ENCODE measurements around the gene ALDH3B2. TPM values are rescaled to one million over a fixed set of nuclear protein-coding genes. Genes with fewer than 3 reads are reported as not detected.

The ALDH3B2 gene
- total and polyA plus RNA-seq, 2 experiments from 2014 or later: not detected

DNA sequence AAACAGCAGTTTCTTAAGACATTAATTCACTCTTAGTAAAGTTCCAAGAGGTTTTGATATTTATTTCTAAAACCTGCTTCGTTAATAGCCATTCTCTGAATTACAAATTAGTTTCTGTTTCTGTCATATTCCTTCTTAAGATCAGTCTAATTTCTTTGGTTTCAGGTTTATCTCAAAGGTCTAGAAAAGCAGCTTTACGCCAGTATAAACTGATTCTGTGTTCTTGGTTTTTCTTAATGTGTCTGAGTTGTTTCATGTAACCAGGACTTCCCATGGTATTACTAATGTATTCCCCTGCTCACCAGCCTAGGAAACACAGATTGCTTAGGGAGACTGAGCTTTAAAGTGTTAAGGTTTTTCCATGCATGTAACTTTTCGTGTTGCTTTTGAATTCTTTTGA, 17.1 kb downstream of the ALDH3B2 start:
- TF ChIP-seq JUNB (IDR thresholded peaks at IDR 0.05; ENCODE audit: unreplicated experiment): no peak
- TF ChIP-seq POLR2AphosphoS5 (IDR thresholded peaks at IDR 0.05; ENCODE audit: low read depth): no peak
- no peak for TF ChIP-seq EZH2phosphoT487 (IDR thresholded peaks at IDR 0.05; ENCODE audit: unreplicated experiment)
- TF ChIP-seq ZNF114 (CRISPR knock-in tag; IDR thresholded peaks at IDR 0.05): no peak
- TF ChIP-seq STAT1 (IDR thresholded peaks at IDR 0.05; ENCODE audit: unreplicated experiment): no peak
- TF ChIP-seq, protein P1, sequence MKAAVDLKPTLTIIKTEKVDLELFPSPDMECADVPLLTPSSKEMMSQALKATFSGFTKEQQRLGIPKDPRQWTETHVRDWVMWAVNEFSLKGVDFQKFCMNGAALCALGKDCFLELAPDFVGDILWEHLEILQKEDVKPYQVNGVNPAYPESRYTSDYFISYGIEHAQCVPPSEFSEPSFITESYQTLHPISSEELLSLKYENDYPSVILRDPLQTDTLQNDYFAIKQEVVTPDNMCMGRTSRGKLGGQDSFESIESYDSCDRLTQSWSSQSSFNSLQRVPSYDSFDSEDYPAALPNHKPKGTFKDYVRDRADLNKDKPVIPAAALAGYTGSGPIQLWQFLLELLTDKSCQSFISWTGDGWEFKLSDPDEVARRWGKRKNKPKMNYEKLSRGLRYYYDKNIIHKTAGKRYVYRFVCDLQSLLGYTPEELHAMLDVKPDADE (IDR thresholded peaks at IDR 0.05): no peak
- TF ChIP-seq, protein P2, sequence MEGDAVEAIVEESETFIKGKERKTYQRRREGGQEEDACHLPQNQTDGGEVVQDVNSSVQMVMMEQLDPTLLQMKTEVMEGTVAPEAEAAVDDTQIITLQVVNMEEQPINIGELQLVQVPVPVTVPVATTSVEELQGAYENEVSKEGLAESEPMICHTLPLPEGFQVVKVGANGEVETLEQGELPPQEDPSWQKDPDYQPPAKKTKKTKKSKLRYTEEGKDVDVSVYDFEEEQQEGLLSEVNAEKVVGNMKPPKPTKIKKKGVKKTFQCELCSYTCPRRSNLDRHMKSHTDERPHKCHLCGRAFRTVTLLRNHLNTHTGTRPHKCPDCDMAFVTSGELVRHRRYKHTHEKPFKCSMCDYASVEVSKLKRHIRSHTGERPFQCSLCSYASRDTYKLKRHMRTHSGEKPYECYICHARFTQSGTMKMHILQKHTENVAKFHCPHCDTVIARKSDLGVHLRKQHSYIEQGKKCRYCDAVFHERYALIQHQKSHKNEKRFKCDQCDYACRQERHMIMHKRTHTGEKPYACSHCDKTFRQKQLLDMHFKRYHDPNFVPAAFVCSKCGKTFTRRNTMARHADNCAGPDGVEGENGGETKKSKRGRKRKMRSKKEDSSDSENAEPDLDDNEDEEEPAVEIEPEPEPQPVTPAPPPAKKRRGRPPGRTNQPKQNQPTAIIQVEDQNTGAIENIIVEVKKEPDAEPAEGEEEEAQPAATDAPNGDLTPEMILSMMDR (conservative IDR thresholded peaks at IDR 0.05; ENCODE audit: low read depth in 2 of 2): no peak
- TF ChIP-seq ZNF331 (CRISPR knock-in tag; IDR thresholded peaks at IDR 0.05; ENCODE audit: low read depth): no peak
- TF ChIP-seq EZH2 (IDR thresholded peaks at IDR 0.05; ENCODE audit: low read depth, unreplicated experiment): no peak
- TF ChIP-seq, protein P3, sequence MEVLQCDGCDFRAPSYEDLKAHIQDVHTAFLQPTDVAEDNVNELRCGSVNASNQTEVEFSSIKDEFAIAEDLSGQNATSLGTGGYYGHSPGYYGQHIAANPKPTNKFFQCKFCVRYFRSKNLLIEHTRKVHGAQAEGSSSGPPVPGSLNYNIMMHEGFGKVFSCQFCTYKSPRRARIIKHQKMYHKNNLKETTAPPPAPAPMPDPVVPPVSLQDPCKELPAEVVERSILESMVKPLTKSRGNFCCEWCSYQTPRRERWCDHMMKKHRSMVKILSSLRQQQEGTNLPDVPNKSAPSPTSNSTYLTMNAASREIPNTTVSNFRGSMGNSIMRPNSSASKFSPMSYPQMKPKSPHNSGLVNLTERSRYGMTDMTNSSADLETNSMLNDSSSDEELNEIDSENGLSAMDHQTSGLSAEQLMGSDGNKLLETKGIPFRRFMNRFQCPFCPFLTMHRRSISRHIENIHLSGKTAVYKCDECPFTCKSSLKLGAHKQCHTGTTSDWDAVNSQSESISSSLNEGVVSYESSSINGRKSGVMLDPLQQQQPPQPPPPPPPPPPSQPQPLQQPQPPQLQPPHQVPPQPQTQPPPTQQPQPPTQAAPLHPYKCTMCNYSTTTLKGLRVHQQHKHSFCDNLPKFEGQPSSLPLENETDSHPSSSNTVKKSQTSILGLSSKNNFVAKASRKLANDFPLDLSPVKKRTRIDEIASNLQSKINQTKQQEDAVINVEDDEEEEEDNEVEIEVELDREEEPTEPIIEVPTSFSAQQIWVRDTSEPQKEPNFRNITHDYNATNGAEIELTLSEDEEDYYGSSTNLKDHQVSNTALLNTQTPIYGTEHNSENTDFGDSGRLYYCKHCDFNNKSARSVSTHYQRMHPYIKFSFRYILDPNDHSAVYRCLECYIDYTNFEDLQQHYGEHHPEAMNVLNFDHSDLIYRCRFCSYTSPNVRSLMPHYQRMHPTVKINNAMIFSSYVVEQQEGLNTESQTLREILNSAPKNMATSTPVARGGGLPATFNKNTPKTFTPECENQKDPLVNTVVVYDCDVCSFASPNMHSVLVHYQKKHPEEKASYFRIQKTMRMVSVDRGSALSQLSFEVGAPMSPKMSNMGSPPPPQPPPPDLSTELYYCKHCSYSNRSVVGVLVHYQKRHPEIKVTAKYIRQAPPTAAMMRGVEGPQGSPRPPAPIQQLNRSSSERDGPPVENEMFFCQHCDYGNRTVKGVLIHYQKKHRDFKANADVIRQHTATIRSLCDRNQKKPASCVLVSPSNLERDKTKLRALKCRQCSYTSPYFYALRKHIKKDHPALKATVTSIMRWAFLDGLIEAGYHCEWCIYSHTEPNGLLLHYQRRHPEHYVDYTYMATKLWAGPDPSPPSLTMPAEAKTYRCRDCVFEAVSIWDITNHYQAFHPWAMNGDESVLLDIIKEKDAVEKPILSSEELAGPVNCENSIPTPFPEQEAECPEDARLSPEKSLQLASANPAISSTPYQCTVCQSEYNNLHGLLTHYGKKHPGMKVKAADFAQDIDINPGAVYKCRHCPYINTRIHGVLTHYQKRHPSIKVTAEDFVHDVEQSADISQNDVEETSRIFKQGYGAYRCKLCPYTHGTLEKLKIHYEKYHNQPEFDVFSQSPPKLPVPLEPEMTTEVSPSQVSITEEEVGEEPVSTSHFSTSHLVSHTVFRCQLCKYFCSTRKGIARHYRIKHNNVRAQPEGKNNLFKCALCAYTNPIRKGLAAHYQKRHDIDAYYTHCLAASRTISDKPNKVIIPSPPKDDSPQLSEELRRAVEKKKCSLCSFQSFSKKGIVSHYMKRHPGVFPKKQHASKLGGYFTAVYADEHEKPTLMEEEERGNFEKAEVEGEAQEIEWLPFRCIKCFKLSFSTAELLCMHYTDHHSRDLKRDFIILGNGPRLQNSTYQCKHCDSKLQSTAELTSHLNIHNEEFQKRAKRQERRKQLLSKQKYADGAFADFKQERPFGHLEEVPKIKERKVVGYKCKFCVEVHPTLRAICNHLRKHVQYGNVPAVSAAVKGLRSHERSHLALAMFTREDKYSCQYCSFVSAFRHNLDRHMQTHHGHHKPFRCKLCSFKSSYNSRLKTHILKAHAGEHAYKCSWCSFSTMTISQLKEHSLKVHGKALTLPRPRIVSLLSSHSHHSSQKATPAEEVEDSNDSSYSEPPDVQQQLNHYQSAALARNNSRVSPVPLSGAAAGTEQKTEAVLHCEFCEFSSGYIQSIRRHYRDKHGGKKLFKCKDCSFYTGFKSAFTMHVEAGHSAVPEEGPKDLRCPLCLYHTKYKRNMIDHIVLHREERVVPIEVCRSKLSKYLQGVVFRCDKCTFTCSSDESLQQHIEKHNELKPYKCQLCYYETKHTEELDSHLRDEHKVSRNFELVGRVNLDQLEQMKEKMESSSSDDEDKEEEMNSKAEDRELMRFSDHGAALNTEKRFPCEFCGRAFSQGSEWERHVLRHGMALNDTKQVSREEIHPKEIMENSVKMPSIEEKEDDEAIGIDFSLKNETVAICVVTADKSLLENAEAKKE (CRISPR knock-in tag; IDR thresholded peaks at IDR 0.05): no peak
- no peak for TF ChIP-seq NANOG (IDR thresholded peaks at IDR 0.05; ENCODE audit: borderline replicate concordance)
- TF ChIP-seq, protein P4, sequence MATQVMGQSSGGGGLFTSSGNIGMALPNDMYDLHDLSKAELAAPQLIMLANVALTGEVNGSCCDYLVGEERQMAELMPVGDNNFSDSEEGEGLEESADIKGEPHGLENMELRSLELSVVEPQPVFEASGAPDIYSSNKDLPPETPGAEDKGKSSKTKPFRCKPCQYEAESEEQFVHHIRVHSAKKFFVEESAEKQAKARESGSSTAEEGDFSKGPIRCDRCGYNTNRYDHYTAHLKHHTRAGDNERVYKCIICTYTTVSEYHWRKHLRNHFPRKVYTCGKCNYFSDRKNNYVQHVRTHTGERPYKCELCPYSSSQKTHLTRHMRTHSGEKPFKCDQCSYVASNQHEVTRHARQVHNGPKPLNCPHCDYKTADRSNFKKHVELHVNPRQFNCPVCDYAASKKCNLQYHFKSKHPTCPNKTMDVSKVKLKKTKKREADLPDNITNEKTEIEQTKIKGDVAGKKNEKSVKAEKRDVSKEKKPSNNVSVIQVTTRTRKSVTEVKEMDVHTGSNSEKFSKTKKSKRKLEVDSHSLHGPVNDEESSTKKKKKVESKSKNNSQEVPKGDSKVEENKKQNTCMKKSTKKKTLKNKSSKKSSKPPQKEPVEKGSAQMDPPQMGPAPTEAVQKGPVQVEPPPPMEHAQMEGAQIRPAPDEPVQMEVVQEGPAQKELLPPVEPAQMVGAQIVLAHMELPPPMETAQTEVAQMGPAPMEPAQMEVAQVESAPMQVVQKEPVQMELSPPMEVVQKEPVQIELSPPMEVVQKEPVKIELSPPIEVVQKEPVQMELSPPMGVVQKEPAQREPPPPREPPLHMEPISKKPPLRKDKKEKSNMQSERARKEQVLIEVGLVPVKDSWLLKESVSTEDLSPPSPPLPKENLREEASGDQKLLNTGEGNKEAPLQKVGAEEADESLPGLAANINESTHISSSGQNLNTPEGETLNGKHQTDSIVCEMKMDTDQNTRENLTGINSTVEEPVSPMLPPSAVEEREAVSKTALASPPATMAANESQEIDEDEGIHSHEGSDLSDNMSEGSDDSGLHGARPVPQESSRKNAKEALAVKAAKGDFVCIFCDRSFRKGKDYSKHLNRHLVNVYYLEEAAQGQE (IDR thresholded peaks at IDR 0.05; ENCODE audit: unreplicated experiment): no peak
- no peak for TF ChIP-seq CREB1 (CRISPR knock-in tag; IDR thresholded peaks at IDR 0.05; ENCODE audit: low read depth)
- H3K4me3 Mint-ChIP-seq: no peak overlapping the region
- Histone ChIP-seq H4K20me1 (replicated peaks; ENCODE audit: insufficient read depth) (no peaks in the 10 kb centered on the region), H3K4me1 (ENCODE audit: insufficient read depth) (no peaks in the 10 kb centered on the region), H3K4me3 (no peak overlapping the region), H3K36me3 (ENCODE audit: insufficient read depth) (peaks cover 8% of the 10 kb centered on the region; the same call in 1 of the 2 replicates), H3K79me2 (replicated peaks; ENCODE audit: insufficient read depth) (no peaks in the 10 kb centered on the region), H3K4me2 (no peak overlapping the region), H3K27me3 (ENCODE audit: insufficient read depth) (no peaks in the 10 kb centered on the region), H3K9me2 (ENCODE audit: insufficient read depth) (no peaks in the 10 kb centered on the region), H3F3A (replicated peaks; ENCODE audit: low read depth) (no peaks in the 10 kb centered on the region), H3K27ac (ENCODE audit: low read depth) (no peak overlapping the region), H2AFZ (no peak overlapping the region)
- ATAC-seq (no peak), DNase-seq (ENCODE audit: low spot score) (no peak)
- H3K36me3 Mint-ChIP-seq (ENCODE audit: low read depth): peaks cover 5% of the 10 kb centered on the region; the same call in 2 of the 3 replicates
- H3K9me3 Mint-ChIP-seq: peaks cover 43% of the 10 kb centered on the region
- peaks cover 3% of the 10 kb centered on the region for H3K27me3 Mint-ChIP-seq (ENCODE audit: insufficient read depth, low read depth, poor library complexity)
- H3K4me1 Mint-ChIP-seq: no peaks in the 10 kb centered on the region
- no peak overlapping the region for H3K27ac Mint-ChIP-seq
